Erythroblast (primary cell): ENCODE measurements around the gene ENOX1.

Experiments
- GATA1 ChIP-seq: IDR thresholded peaks from 2 replicates; pipeline ENCODE4 v1.6.1; 2011; ENCODE audit warnings: low read depth, mild to moderate bottlenecking, control low read depth, low read length, moderate library complexity
- POLR2A ChIP-seq: IDR thresholded peaks from 2 replicates; pipeline ENCODE4 v1.6.1; 2011; ENCODE audit warnings: mild to moderate bottlenecking, low read length

- TF ChIP-seq POLR2A, result no peak
- TF ChIP-seq GATA1, result no peak
Measured at GRCh38 chr13:43587376-43587775, 199.4 kb downstream of the ENOX1 start.
